Pancreas (tissue), 10 donors: ENCODE measurements around the gene PPP3CB. TPM values are rescaled to one million over a fixed set of nuclear protein-coding genes. Genes with fewer than 3 reads are reported as not detected.

Experiments used
- ATAC-seq, 4 donors: fragments of 200-7000 bp; cut with Tn5 transposase; one replicate each; pipeline versions ENCODE4 v1.8.0 to v1.9.1; 2020; ENCODE audit warnings: mild to moderate bottlenecking in 4 of 4, moderate library complexity in 4 of 4
- DNase-seq, 6 donors: peaks; one replicate each; pipeline ENCODE4 v3.0.0-alpha.2; 2020
- FAIRE-seq: peaks from 2 replicates; lab custom pipeline; 2012; peaks lifted over from hg19 to GRCh38; lab: Jason Lieb, UNC
- H3K27ac ChIP-seq, 4 donors: fragments of 200-600 bp; sonication (generic); 1 replicate in 3 of 4; 2 replicates in 1 of 4; pipeline versions ENCODE4 v1.5.0 to v1.8.0; 2020
- H3K27me3 ChIP-seq, 4 donors: fragments of 200-600 bp; one replicate each; pipeline ENCODE4 v1.8.0; 2021
- H3K36me3 ChIP-seq, 3 donors: fragments of 200-600 bp; sonication (generic) in 1 of 3; one replicate each; pipeline versions ENCODE4 v1.5.0 to v1.8.0; 2020 to 2021
- H3K4me1 ChIP-seq, 3 donors: fragments of 200-600 bp; one replicate each; pipeline ENCODE4 v1.8.0; 2021
- H3K4me3 ChIP-seq, 4 donors: fragments of 200-600 bp; sonication (generic) in 2 of 4; one replicate each; pipeline versions ENCODE4 v1.5.0 to v1.8.0; 2020 to 2021
- H3K9me3 ChIP-seq, 4 donors: fragments of 200-600 bp; one replicate each; pipeline ENCODE4 v1.8.0; 2021
- CTCF ChIP-seq, 4 donors: fragments of 200-600 bp; sonication (generic) in 3 of 4; IDR thresholded peaks; one replicate each; pipeline versions ENCODE4 v1.5.0 to v1.8.0; 2021; ENCODE audit warnings: antibody characterized with exemption in 4 of 4
- WGBS, 2 donors: extraction: QIAGEN DNeasy Blood & Tissue Kit; methylation state at CpG; one replicate each; pipeline ENCODE4 v1.1.7; 2013; 5-methylcytosine and 5-hydroxymethylcytosine counted together
- intact Hi-C, 3 donors: fragments of 100-400 bp; cut with DNase I; formaldehyde crosslinking; loops; one replicate each; pipeline versions ENCODE4 v1.11.1 to v1.14.2; 2022
- polyA plus RNA-seq, 2 donors: library from polyadenylated mRNA; stranded (reverse); fragments of 200-250 nt; gene quantifications; one replicate each; pipeline ENCODE4 v1.2.3, GENCODE V29; 2013
- total RNA-seq, 6 donors: library from RNA; stranded (reverse); fragmentation: NEBNext Ultra II Directional in 4 of 6; extraction: Animal tissue kit (Norgen Biotek cat#: 25700) in 4 of 6; gene quantifications; one replicate each; pipeline versions ENCODE4 v1.2.1 to v1.2.4, GENCODE V29; 2021 to 2023
- donor health status: healthy with polysubstance abuse.
- donor health status: DM: no; HTN: no; CAD: no; lungs with moderate emphysema.
- donor health status: DM: no; HTN: no; CAD: no.
- donor health status: control.
- donor health status: control.
- donor health status: Bipolar disorder and iron deficiency.
- donor health status: DM: yes; HTN: yes; CAD: no.
- donor health status: DM: no; HTN: no; CAD: no.
- donor health status: DM: no; HTN: no; CAD: no.
- donor health status: DM: yes; HTN: yes; CAD: no.

PPP3CB gene
- total RNA-seq, result 10 to 100 TPM; 13.6 to 25.2 (median 17.6) TPM
- 10 to 100 TPM; 18.6 to 29.9 TPM for polyA plus RNA-seq

GRCh38 chr10:73495884-73496674 lies at the start of gene PPP3CB:
TSS of gene PPP3CB (minus strand) at chr10:73496024. CDS start at chr10:73495889, 135 bp downstream.
- Histone ChIP-seq H3K36me3 (peaks cover 0 to 14% (median 0%) of the 10 kb centered on the region in 3 donors), H3K27ac (peak within 1 kb of the TSS; percentile 85 to 96 (median 92)), H3K4me1 (peaks cover 0 to 24% (median 11%) of the 10 kb centered on the region in 3 donors), H3K4me3 (peak within 1 kb of the TSS; percentile 66 to 95 (median 85)), H3K9me3 (no peaks in the 10 kb centered on the region), H3K27me3 (no peaks in the 10 kb centered on the region)
- peak; percentile 89 to 92 (median 90) for DNase-seq
- WGBS, 2 donors, result 5 to 7% methylated on average over 24 to 28 of the region's 28 CpGs
- no peak for TF ChIP-seq CTCF (IDR thresholded peaks at IDR 0.05)
- ATAC-seq, result peak; percentile 82 to 89 (median 86)
- FAIRE-seq, result no peak
- intact Hi-C loops, result no loop called here

- Histone ChIP-seq H3K4me3 (no peak overlapping the region), H3K27ac (no peak overlapping the region), H3K4me1 (no peaks in the 10 kb centered on the region), H3K9me3 (no peaks in the 10 kb centered on the region), H3K27me3 (no peaks in the 10 kb centered on the region), H3K36me3 (peaks cover 0 to 18% (median 0%) of the 10 kb centered on the region in 3 donors)
- no peak for FAIRE-seq
- no peak for DNase-seq
- no peak for ATAC-seq
- 81 to 86% methylated on average over 2 of the region's 2 CpGs for WGBS, 2 donors
- TF ChIP-seq CTCF (IDR thresholded peaks at IDR 0.05), result no peak
- intact Hi-C loops, result no loop called here
Measured at GRCh38 chr10:73545357-73545756, 49.5 kb upstream of the PPP3CB start.

- FAIRE-seq (no peak), DNase-seq (no peak), ATAC-seq (no peak)
- TF ChIP-seq CTCF (IDR thresholded peaks at IDR 0.05), result no peak
- no peak overlapping the region for H3K4me3 ChIP-seq
- intact Hi-C loops, result loop anchor here in 1 of 3 donors (10.0 kb wide), 1 partner anchor 107 kb away; the partner anchor contains the start of gene MYOZ1
- H3K4me1 ChIP-seq, result no peaks in the 10 kb centered on the region
- H3K27me3 ChIP-seq, result no peaks in the 10 kb centered on the region
- H3K27ac ChIP-seq, result no peak overlapping the region
- H3K36me3 ChIP-seq, result peaks cover 0 to 29% (median 0%) of the 10 kb centered on the region in 3 donors
- no peaks in the 10 kb centered on the region for H3K9me3 ChIP-seq
- WGBS, 2 donors, result 94 to 97% methylated on average over 7 of the region's 7 CpGs
Measured at GRCh38 chr10:73537709-73538108, 41.9 kb upstream of the PPP3CB start.

- no peak for DNase-seq
- no peak for TF ChIP-seq CTCF (IDR thresholded peaks at IDR 0.05)
- no peak for ATAC-seq
- Histone ChIP-seq H3K36me3 (peaks cover 0 to 27% (median 0%) of the 10 kb centered on the region in 3 donors), H3K27me3 (no peaks in the 10 kb centered on the region), H3K27ac (no peak overlapping the region), H3K9me3 (no peaks in the 10 kb centered on the region), H3K4me1 (no peaks in the 10 kb centered on the region), H3K4me3 (no peak overlapping the region)
- no peak for FAIRE-seq
- intact Hi-C loops, result loop anchor here in 1 of 3 donors (10.0 kb wide), 1 partner anchor 108 kb away; the partner anchor contains the start of gene MYOZ1
- WGBS, 2 donors, result 83 to 89% methylated on average over 2 of the region's 2 CpGs
Measured at GRCh38 chr10:73537288-73537687, 41.5 kb upstream of the PPP3CB start.
